Liver (tissue), 9 donors: ENCODE data around the gene FLII. TPM values are rescaled to one million over a fixed set of nuclear protein-coding genes. Genes with fewer than 3 reads are reported as not detected.

Experiments used
- DNase-seq: peaks from one replicate; pipeline ENCODE4 v3.0.0-alpha.2; 2017; ENCODE audit warnings: low spot score
- H3K27ac ChIP-seq, 2 donors: one replicate each; pipeline ENCODE4 v1.7.0; 2013; ENCODE audit warnings: inconsistent platforms in 2 of 2, low read length in 2 of 2, control low read depth in 1 of 2, low read depth in 1 of 2, mild to moderate bottlenecking in 1 of 2
- H3K27me3 ChIP-seq, 4 donors: one replicate each; pipeline versions ENCODE4 v1.6.1 to v1.7.0; 2013; ENCODE audit warnings: low read length in 3 of 4, inconsistent platforms in 1 of 4, mild to moderate bottlenecking in 1 of 4, moderate library complexity in 1 of 4; ENCODE audit not compliant: control insufficient read depth in 4 of 4, insufficient read depth in 4 of 4
- H3K36me3 ChIP-seq, 4 donors: one replicate each; pipeline versions ENCODE4 v1.6.1 to v1.7.0; 2013; ENCODE audit warnings: low read length in 3 of 4, mild to moderate bottlenecking in 3 of 4, low read depth in 1 of 4, moderate library complexity in 1 of 4; ENCODE audit not compliant: control insufficient read depth in 4 of 4, insufficient read depth in 3 of 4
- H3K4me1 ChIP-seq, 4 donors: one replicate each; pipeline versions ENCODE4 v1.6.1 to v1.7.0; 2013; ENCODE audit warnings: low read length in 3 of 4, mild to moderate bottlenecking in 3 of 4, moderate library complexity in 1 of 4; ENCODE audit not compliant: control insufficient read depth in 4 of 4, insufficient read depth in 4 of 4
- H3K4me3 ChIP-seq, 3 donors: one replicate each; pipeline versions ENCODE4 v1.6.1 to v1.7.0; 2013; ENCODE audit warnings: low read length in 3 of 3, control low read depth in 1 of 3, low read depth in 1 of 3, mild to moderate bottlenecking in 1 of 3
- H3K9ac ChIP-seq, 2 donors: one replicate each; pipeline ENCODE4 v1.7.0; 2013; ENCODE audit warnings: low read length in 2 of 2, mild to moderate bottlenecking in 2 of 2, moderate library complexity in 2 of 2, control low read depth in 1 of 2, low read depth in 1 of 2
- H3K9me3 ChIP-seq, 4 donors: one replicate each; pipeline versions ENCODE4 v1.6.1 to v1.7.0; 2013; ENCODE audit warnings: low read length in 3 of 4; ENCODE audit not compliant: control insufficient read depth in 4 of 4
- ATF3 ChIP-seq: IDR thresholded peaks from 2 replicates; pipeline ENCODE4 v1.6.1; 2016; ENCODE audit warnings: antibody characterized with exemption
- EGR1 ChIP-seq, 2 donors: IDR thresholded peaks; 2 replicates each; pipeline ENCODE4 v1.6.1; 2016 to 2018; ENCODE audit warnings: antibody characterized with exemption in 2 of 2, low read depth in 2 of 2
- FOXA1 ChIP-seq: IDR thresholded peaks from 2 replicates; pipeline ENCODE4 v1.6.1; 2016; ENCODE audit warnings: antibody characterized with exemption
- FOXA2 ChIP-seq: IDR thresholded peaks from 2 replicates; pipeline ENCODE4 v1.6.1; 2016; ENCODE audit warnings: antibody characterized with exemption
- GABPA ChIP-seq, 2 donors: IDR thresholded peaks in 1 of 2; conservative IDR thresholded peaks in 1 of 2; 2 replicates each; pipeline ENCODE4 v1.6.1; 2016; ENCODE audit warnings: antibody characterized with exemption in 2 of 2, mild to moderate bottlenecking in 1 of 2, moderate library complexity in 1 of 2
- HNF4A ChIP-seq, 2 donors: conservative IDR thresholded peaks; 2 replicates each; pipeline ENCODE4 v1.6.1; 2016; ENCODE audit warnings: antibody characterized with exemption in 2 of 2, mild to moderate bottlenecking in 2 of 2
- HNF4G ChIP-seq: IDR thresholded peaks from 2 replicates; pipeline ENCODE4 v1.6.1; 2016; ENCODE audit warnings: antibody characterized with exemption
- JUND ChIP-seq, 2 donors: IDR thresholded peaks; 2 replicates each; pipeline ENCODE4 v1.6.1; 2016; ENCODE audit warnings: antibody characterized with exemption in 2 of 2
- NR2F2 ChIP-seq: IDR thresholded peaks from 2 replicates; pipeline ENCODE4 v1.6.1; 2016; ENCODE audit warnings: antibody characterized with exemption
- RAD21 ChIP-seq, 2 donors: IDR thresholded peaks; 2 replicates each; pipeline ENCODE4 v1.6.1; 2016; ENCODE audit warnings: antibody characterized with exemption in 2 of 2, mild to moderate bottlenecking in 2 of 2
- RXRA ChIP-seq, 2 donors: IDR thresholded peaks; 2 replicates each; pipeline ENCODE4 v1.6.1; 2017 to 2018; ENCODE audit warnings: antibody characterized with exemption in 2 of 2, mild to moderate bottlenecking in 1 of 2
- SP1 ChIP-seq: IDR thresholded peaks from 2 replicates; pipeline ENCODE4 v1.6.1; 2018; ENCODE audit warnings: antibody characterized with exemption, mild to moderate bottlenecking
- TAF1 ChIP-seq: conservative IDR thresholded peaks from 2 replicates; pipeline ENCODE4 v1.6.1; 2016; ENCODE audit warnings: antibody characterized with exemption, mild to moderate bottlenecking
- YY1 ChIP-seq: IDR thresholded peaks from 2 replicates; pipeline ENCODE4 v1.6.1; 2016; ENCODE audit warnings: antibody characterized with exemption, mild to moderate bottlenecking
- ZBTB33 ChIP-seq: IDR thresholded peaks from 2 replicates; pipeline ENCODE4 v1.6.1; 2016; ENCODE audit warnings: antibody characterized with exemption
- WGBS: extraction: QIAGEN DNeasy Blood & Tissue Kit; methylation state at CpG from one replicate; pipeline ENCODE4 v1.1.7; 2013; 5-methylcytosine and 5-hydroxymethylcytosine counted together
- polyA plus RNA-seq, 2 donors: library from polyadenylated mRNA; stranded (reverse) in 1 of 2; unstranded in 1 of 2; fragments of 200-250 nt in 1 of 2; fragments of >200 nt in 1 of 2; fragmentation: Nextera tagmentation in 1 of 2; extraction: Ambion mirVana in 1 of 2; gene quantifications; one replicate each; pipeline versions ENCODE4 v1.2.1 to v1.2.3, GENCODE V29; 2013 to 2015
- total RNA-seq, 2 donors: library from RNA; depleted of rRNA; stranded (reverse); fragments of >200 nt; gene quantifications; one replicate each; pipeline ENCODE4 v1.2.3, GENCODE V29; 2014
- TF ChIP-seq, protein P1 (sequence below): IDR thresholded peaks from 2 replicates; pipeline ENCODE4 v1.6.1; 2016; ENCODE audit warnings: antibody characterized with exemption, mild to moderate bottlenecking
- TF ChIP-seq, protein P2 (sequence below): IDR thresholded peaks from 2 replicates; pipeline ENCODE4 v1.6.1; 2016; ENCODE audit warnings: antibody characterized with exemption
- donor health status: healthy.
- donor health status: healthy.
- donor health status: healthy.
- donor health status: healthy.
- donor health status: healthy.

The FLII gene
- total and polyA plus RNA-seq, 4 donors: 49.3 to 90.9 (median 76.3) TPM

GRCh38 chr17:18251204-18251603 is 7.3 kb downstream of the FLII start:
- Histone ChIP-seq H3K9me3 (no peaks in the 10 kb centered on the region), H3K27ac (no peak overlapping the region), H3K9ac (no peak overlapping the region), H3K4me1 (peaks cover 0 to 7% (median 0%) of the 10 kb centered on the region in 4 donors), H3K27me3 (no peaks in the 10 kb centered on the region), H3K36me3 (peaks cover 23 to 56% (median 46%) of the 10 kb centered on the region in 4 donors), H3K4me3 (no peak overlapping the region)
- no peak for TF ChIP-seq YY1
- no peak for TF ChIP-seq FOXA1
- no peak for TF ChIP-seq NR2F2
- TF ChIP-seq TAF1: no peak
- no peak for TF ChIP-seq HNF4A (conservative IDR thresholded peaks at IDR 0.05)
- TF ChIP-seq, protein P1, sequence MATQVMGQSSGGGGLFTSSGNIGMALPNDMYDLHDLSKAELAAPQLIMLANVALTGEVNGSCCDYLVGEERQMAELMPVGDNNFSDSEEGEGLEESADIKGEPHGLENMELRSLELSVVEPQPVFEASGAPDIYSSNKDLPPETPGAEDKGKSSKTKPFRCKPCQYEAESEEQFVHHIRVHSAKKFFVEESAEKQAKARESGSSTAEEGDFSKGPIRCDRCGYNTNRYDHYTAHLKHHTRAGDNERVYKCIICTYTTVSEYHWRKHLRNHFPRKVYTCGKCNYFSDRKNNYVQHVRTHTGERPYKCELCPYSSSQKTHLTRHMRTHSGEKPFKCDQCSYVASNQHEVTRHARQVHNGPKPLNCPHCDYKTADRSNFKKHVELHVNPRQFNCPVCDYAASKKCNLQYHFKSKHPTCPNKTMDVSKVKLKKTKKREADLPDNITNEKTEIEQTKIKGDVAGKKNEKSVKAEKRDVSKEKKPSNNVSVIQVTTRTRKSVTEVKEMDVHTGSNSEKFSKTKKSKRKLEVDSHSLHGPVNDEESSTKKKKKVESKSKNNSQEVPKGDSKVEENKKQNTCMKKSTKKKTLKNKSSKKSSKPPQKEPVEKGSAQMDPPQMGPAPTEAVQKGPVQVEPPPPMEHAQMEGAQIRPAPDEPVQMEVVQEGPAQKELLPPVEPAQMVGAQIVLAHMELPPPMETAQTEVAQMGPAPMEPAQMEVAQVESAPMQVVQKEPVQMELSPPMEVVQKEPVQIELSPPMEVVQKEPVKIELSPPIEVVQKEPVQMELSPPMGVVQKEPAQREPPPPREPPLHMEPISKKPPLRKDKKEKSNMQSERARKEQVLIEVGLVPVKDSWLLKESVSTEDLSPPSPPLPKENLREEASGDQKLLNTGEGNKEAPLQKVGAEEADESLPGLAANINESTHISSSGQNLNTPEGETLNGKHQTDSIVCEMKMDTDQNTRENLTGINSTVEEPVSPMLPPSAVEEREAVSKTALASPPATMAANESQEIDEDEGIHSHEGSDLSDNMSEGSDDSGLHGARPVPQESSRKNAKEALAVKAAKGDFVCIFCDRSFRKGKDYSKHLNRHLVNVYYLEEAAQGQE: no peak
- TF ChIP-seq JUND (IDR thresholded peaks at IDR 0.05): no peak
- TF ChIP-seq ZBTB33: no peak
- no peak for TF ChIP-seq GABPA (IDR thresholded peaks at IDR 0.05 in 1 of 2, conservative IDR thresholded peaks at IDR 0.05 in 1 of 2)
- TF ChIP-seq FOXA2: no peak
- TF ChIP-seq SP1: no peak
- TF ChIP-seq, protein P2, sequence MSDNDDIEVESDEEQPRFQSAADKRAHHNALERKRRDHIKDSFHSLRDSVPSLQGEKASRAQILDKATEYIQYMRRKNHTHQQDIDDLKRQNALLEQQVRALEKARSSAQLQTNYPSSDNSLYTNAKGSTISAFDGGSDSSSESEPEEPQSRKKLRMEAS: no peak
- TF ChIP-seq HNF4G: no peak
- TF ChIP-seq EGR1 (IDR thresholded peaks at IDR 0.05; ENCODE audit: low read depth in 2 of 2): no peak
- no peak for TF ChIP-seq ATF3
- TF ChIP-seq RAD21 (IDR thresholded peaks at IDR 0.05): no peak
- TF ChIP-seq RXRA (IDR thresholded peaks at IDR 0.05): no peak
- no peak for DNase-seq
- WGBS: 91% methylated on average over 15 of the region's 15 CpGs

DNA sequence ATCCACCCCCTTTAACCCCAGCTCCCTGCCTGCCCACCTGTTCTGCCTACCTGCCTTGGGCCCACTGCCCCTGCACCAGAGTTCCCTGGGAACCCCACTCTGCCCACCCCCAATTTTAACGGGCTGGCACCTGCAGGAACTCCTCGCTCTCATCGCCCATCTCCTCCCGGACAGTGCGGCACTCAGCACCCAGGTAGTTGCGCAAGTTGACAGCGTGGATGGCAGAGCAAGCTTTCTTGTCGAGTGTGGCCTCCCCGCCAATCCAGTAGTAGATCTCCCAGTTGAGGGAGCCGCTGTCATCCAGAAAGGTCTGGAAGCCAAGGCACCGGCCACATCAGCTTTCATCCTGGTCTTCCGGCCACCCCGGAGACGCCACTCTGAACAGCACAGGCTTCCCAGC is 7.8 kb downstream of the FLII start:
- Histone ChIP-seq H3K4me1 (peaks cover 0 to 7% (median 0%) of the 10 kb centered on the region in 4 donors), H3K9ac (no peak overlapping the region), H3K36me3 (peaks cover 28 to 61% (median 49%) of the 10 kb centered on the region in 4 donors), H3K9me3 (no peaks in the 10 kb centered on the region), H3K4me3 (no peak overlapping the region), H3K27me3 (no peaks in the 10 kb centered on the region), H3K27ac (no peak overlapping the region)
- 96% methylated on average over 14 of the region's 14 CpGs for WGBS
- no peak for TF ChIP-seq HNF4A (conservative IDR thresholded peaks at IDR 0.05)
- no peak for TF ChIP-seq HNF4G
- TF ChIP-seq, protein P2: no peak
- no peak for TF ChIP-seq ZBTB33
- TF ChIP-seq, protein P1: no peak
- no peak for TF ChIP-seq SP1
- DNase-seq: no peak
